ENCODE results near the gene LPAR1.

GRCh38 chr9:111001526-111001925 lies 36.7 kb downstream of the LPAR1 start:
- no peak for TF ChIP-seq CSRNP3 (CRISPR knock-in tag; IDR thresholded peaks at IDR 0.05)
- TF ChIP-seq TSHZ2 (CRISPR knock-in tag; IDR thresholded peaks at IDR 0.05), result no peak
- no peak for TF ChIP-seq GLIS3 (CRISPR knock-in tag; IDR thresholded peaks at IDR 0.05)
- TF ChIP-seq RARB (CRISPR knock-in tag; IDR thresholded peaks at IDR 0.05), result no peak
- no peak for TF ChIP-seq PATZ1 (CRISPR knock-in tag; IDR thresholded peaks at IDR 0.05; ENCODE audit: borderline replicate concordance)
- no peak for TF ChIP-seq BACH2 (CRISPR knock-in tag; IDR thresholded peaks at IDR 0.05; ENCODE audit: borderline replicate concordance)
- no peak for TF ChIP-seq PPARA (CRISPR knock-in tag; IDR thresholded peaks at IDR 0.05; ENCODE audit: borderline replicate concordance)
